H1 (cell line): ENCODE measurements around the gene CFAP61. TPM values are rescaled to one million over a fixed set of nuclear protein-coding genes. Genes with fewer than 3 reads are reported as not detected.

ENCODE experiments used
- CTCF ChIA-PET: fragments of 300-600 bp; sonication (Branson Sonifier 250); formaldehyde crosslinking; loops from one replicate; lab custom pipeline; 2021; ENCODE audit not compliant: partially characterized antibody; lab: Charles Lee
- POLR2A ChIA-PET: fragments of 300-600 bp; sonication (Branson Sonifier 250); formaldehyde crosslinking; loops from one replicate; lab custom pipeline; 2021; ENCODE audit warnings: inconsistent platforms; ENCODE audit not compliant: partially characterized antibody; lab: Charles Lee
- DNase-seq, 2 experiments: peaks; one replicate each; pipeline versions ENCODE4 v3.0.0 to v3.0.0-alpha.2; 2010 to 2022; ENCODE audit warnings: low spot score in 2 of 2, low read depth in 1 of 2, mixed read lengths in 1 of 2
- FAIRE-seq: peaks from 2 replicates; lab custom pipeline; 2011; peaks lifted over from hg19 to GRCh38; lab: Jason Lieb, UNC
- H2AFZ ChIP-seq: 2 replicates; pipeline ENCODE4 v1.8.1; 2012; ENCODE audit warnings: low read length, inconsistent platforms
- H2AK5ac ChIP-seq: 2 replicates; pipeline ENCODE4 v1.6.1; 2013; ENCODE audit warnings: low read depth, low read length
- H2BK120ac ChIP-seq: replicated peaks from 2 replicates; pipeline ENCODE3; 2013; ENCODE audit warnings: low read depth, low read length, inconsistent platforms
- H2BK12ac ChIP-seq: 2 replicates; pipeline ENCODE4 v1.6.1; 2013; ENCODE audit warnings: low read depth, low read length
- H2BK15ac ChIP-seq: 2 replicates; pipeline ENCODE4 v1.6.1; 2013; ENCODE audit warnings: low read length
- H2BK20ac ChIP-seq: 2 replicates; pipeline ENCODE4 v1.6.1; 2013; ENCODE audit warnings: low read length
- H2BK5ac ChIP-seq: 2 replicates; pipeline ENCODE4 v1.6.1; 2013; ENCODE audit warnings: low read depth, low read length
- H3K14ac ChIP-seq: 2 replicates; pipeline ENCODE4 v1.6.1; 2013; ENCODE audit warnings: inconsistent platforms; ENCODE audit not compliant: insufficient read length
- H3K18ac ChIP-seq: 2 replicates; pipeline ENCODE4 v1.6.1; 2013; ENCODE audit warnings: low read length; ENCODE audit errors: extremely low read depth
- H3K23ac ChIP-seq: 2 replicates; pipeline ENCODE4 v1.6.1; 2013; ENCODE audit warnings: inconsistent platforms; ENCODE audit not compliant: insufficient read length
- H3K23me2 ChIP-seq: 2 replicates; pipeline ENCODE4 v1.6.1; 2013; ENCODE audit warnings: low read depth, low read length
- H3K27ac ChIP-seq: 2 replicates; pipeline ENCODE4 v1.6.1; 2011; ENCODE audit warnings: low read depth, low read length, inconsistent platforms
- H3K27me3 ChIP-seq, 4 experiments: replicated peaks in 1 of 4; 1 replicate in 1 of 4; 2 replicates in 3 of 4; pipeline versions ENCODE4 v1.6.1 to v1.8.1; 2011 to 2013; ENCODE audit warnings: low read length in 3 of 4, mild to moderate bottlenecking in 3 of 4, inconsistent platforms in 2 of 4, mixed read lengths in 2 of 4, moderate library complexity in 1 of 4; ENCODE audit not compliant: control insufficient read depth in 3 of 4, insufficient read depth in 3 of 4; ENCODE audit errors: extremely low read depth in 1 of 4
- H3K36me3 ChIP-seq, 4 experiments: 2 replicates each; pipeline versions ENCODE4 v1.6.1 to v1.8.1; 2011 to 2013; ENCODE audit warnings: mild to moderate bottlenecking in 4 of 4, low read length in 3 of 4, moderate library complexity in 2 of 4, control low read depth in 1 of 4, inconsistent platforms in 1 of 4; ENCODE audit not compliant: insufficient read depth in 4 of 4, control insufficient read depth in 2 of 4
- H3K4ac ChIP-seq: replicated peaks from 2 replicates; pipeline ENCODE3; 2013; ENCODE audit warnings: low read length, low read depth, mixed read lengths, inconsistent platforms; ENCODE audit not compliant: insufficient read length
- H3K4me1 ChIP-seq, 4 experiments: replicated peaks in 1 of 4; 1 replicate in 1 of 4; 2 replicates in 3 of 4; pipeline versions ENCODE4 v1.6.1 to v1.8.1; 2011 to 2013; ENCODE audit warnings: low read length in 3 of 4, inconsistent platforms in 2 of 4, mixed read lengths in 1 of 4; ENCODE audit not compliant: insufficient read depth in 4 of 4, control insufficient read depth in 3 of 4
- H3K4me2 ChIP-seq, 2 experiments: 2 replicates each; pipeline versions ENCODE4 v1.6.1 to v1.8.1; 2011 to 2013; ENCODE audit warnings: low read depth in 2 of 2, low read length in 2 of 2, control low read depth in 1 of 2, inconsistent platforms in 1 of 2, mild to moderate bottlenecking in 1 of 2; ENCODE audit not compliant: insufficient read depth in 1 of 2
- H3K4me3 ChIP-seq, 4 experiments: fragments of 200-600, 300-600 bp in 1 of 4; sonication (generic), shearing (Covaris generic), sonication (Bioruptor Twin) in 1 of 4; 2 replicates each; pipeline versions ENCODE4 v1.5.1 to v1.8.1; 2011 to 2016; ENCODE audit warnings: low read length in 4 of 4, low read depth in 3 of 4, control low read depth in 2 of 4, inconsistent platforms in 2 of 4, mild to moderate bottlenecking in 2 of 4, mixed read lengths in 1 of 4, moderate library complexity in 1 of 4; ENCODE audit not compliant: insufficient read depth in 2 of 4; ENCODE audit errors: extremely low read depth in 1 of 4
- H3K56ac ChIP-seq: replicated peaks from 2 replicates; pipeline ENCODE3; 2013; ENCODE audit warnings: low read depth, mild to moderate bottlenecking, mixed read lengths, low read length, inconsistent platforms; ENCODE audit not compliant: insufficient read length
- H3K79me1 ChIP-seq: 2 replicates; pipeline ENCODE4 v1.6.1; 2013; ENCODE audit warnings: low read depth, low read length, control low read depth
- H3K79me2 ChIP-seq, 2 experiments: 2 replicates each; pipeline versions ENCODE4 v1.6.1 to v1.8.1; 2012 to 2013; ENCODE audit warnings: low read length in 2 of 2, mild to moderate bottlenecking in 2 of 2, inconsistent platforms in 1 of 2; ENCODE audit not compliant: insufficient read depth in 2 of 2, control insufficient read depth in 1 of 2
- H3K9ac ChIP-seq, 4 experiments: replicated peaks in 1 of 4; 1 replicate in 1 of 4; 2 replicates in 3 of 4; pipeline versions ENCODE4 v1.6.1 to v1.8.1; 2011 to 2013; ENCODE audit warnings: low read depth in 3 of 4, low read length in 3 of 4, control low read depth in 2 of 4, mild to moderate bottlenecking in 2 of 4, moderate library complexity in 2 of 4, inconsistent platforms in 1 of 4; ENCODE audit errors: extremely low read depth in 1 of 4
- H3K9me3 ChIP-seq, 2 experiments: 2 replicates each; pipeline versions ENCODE4 v1.6.1 to v1.8.1; 2012 to 2013; ENCODE audit warnings: mild to moderate bottlenecking in 2 of 2, moderate library complexity in 2 of 2, control low read depth in 1 of 2, inconsistent platforms in 1 of 2, low read depth in 1 of 2, low read length in 1 of 2, mixed read lengths in 1 of 2; ENCODE audit not compliant: insufficient read depth in 2 of 2
- H4K20me1 ChIP-seq, 2 experiments: replicated peaks in 1 of 2; 2 replicates each; pipeline versions ENCODE3 to v1.8.1; 2011 to 2013; ENCODE audit warnings: inconsistent platforms in 2 of 2, low read length in 2 of 2, mild to moderate bottlenecking in 1 of 2; ENCODE audit not compliant: insufficient read depth in 2 of 2, control insufficient read depth in 1 of 2
- H4K5ac ChIP-seq: 2 replicates; pipeline ENCODE4 v1.6.1; 2013; ENCODE audit warnings: low read length, low read depth, mixed read lengths, inconsistent platforms; ENCODE audit not compliant: insufficient read length
- H4K8ac ChIP-seq: 2 replicates; pipeline ENCODE4 v1.8.0; 2013; ENCODE audit warnings: mild to moderate bottlenecking, moderate library complexity, low read length, inconsistent platforms; ENCODE audit not compliant: insufficient read depth; ENCODE audit errors: extremely low read depth
- H4K91ac ChIP-seq: replicated peaks from 2 replicates; pipeline ENCODE3; 2013; ENCODE audit warnings: low read length, mixed read lengths, inconsistent platforms; ENCODE audit not compliant: insufficient read length
- BCL11A ChIP-seq, 2 experiments: IDR thresholded peaks; one replicate each; pipeline ENCODE4 v1.6.1; 2011; ENCODE audit warnings: low read depth in 2 of 2, low read length in 2 of 2, mild to moderate bottlenecking in 2 of 2
- BRCA1 ChIP-seq: IDR thresholded peaks from 2 replicates; pipeline ENCODE4 v1.6.1; 2012; ENCODE audit warnings: low read depth, low read length, improper control_type of control experiment
- CBX8 ChIP-seq: fragments of 300-800, 300-1000 bp; sonication (generic); IDR thresholded peaks from 2 replicates; pipeline ENCODE4 v1.7.1; 2016; ENCODE audit warnings: low read depth, low read length, borderline replicate concordance
- KDM1A ChIP-seq: fragments of 200-600, 300-600 bp; sonication (generic); IDR thresholded peaks from 2 replicates; pipeline ENCODE4 v1.7.1; 2016; ENCODE audit warnings: mild to moderate bottlenecking, low read length, borderline replicate concordance
- NANOG ChIP-seq: IDR thresholded peaks from 2 replicates; pipeline ENCODE4 v1.6.1; 2011; ENCODE audit warnings: low read length, low read depth, mild to moderate bottlenecking, inconsistent platforms; ENCODE audit not compliant: insufficient read depth, poor library complexity, severe bottlenecking
- SP1 ChIP-seq: IDR thresholded peaks from 2 replicates; pipeline ENCODE4 v1.6.1; 2011; ENCODE audit warnings: low read depth, low read length
- TCF12 ChIP-seq: IDR thresholded peaks from 2 replicates; pipeline ENCODE4 v1.6.1; 2011; ENCODE audit warnings: low read depth, mild to moderate bottlenecking, low read length
- WGBS, 2 experiments: shearing (Covaris generic) in 1 of 2; methylation state at CpG; one replicate each; pipeline versions ENCODE4 v1.1.6 to v1.1.7; 2013 to 2015; ENCODE audit warnings: low lambda C conversion rate in 2 of 2, mixed read lengths in 2 of 2, inconsistent platforms in 1 of 2, low coverage in 1 of 2, missing lambda C conversion rate in 1 of 2; ENCODE audit not compliant: insufficient replicate concordance in 2 of 2, insufficient coverage in 1 of 2, insufficient read length in 1 of 2; ENCODE audit errors: extremely low coverage in 1 of 2, missing lambda C conversion rate in 1 of 2; 5-methylcytosine and 5-hydroxymethylcytosine counted together
- polyA plus RNA-seq, 7 experiments: library from polyadenylated mRNA; depleted of rRNA in 3 of 7; stranded (reverse) in 5 of 7; unstranded in 2 of 7; fragments of >200 nt in 5 of 7; fragments of 200-250 nt in 2 of 7; gene quantifications; 1 replicate in 5 of 7; 2 replicates in 1 of 7; 4 replicates in 1 of 7; pipeline versions ENCODE4 v1.2.1 to v1.2.3, GENCODE V29; 2011 to 2013; ENCODE audit warnings: missing spikeins in 2 of 7, mixed read lengths in 2 of 7
- total RNA-seq: library from RNA; stranded (reverse); fragmentation: NEBNext Ultra II Directional; extraction: Animal tissue kit (Norgen Biotek cat#: 25700); gene quantifications from 2 replicates; pipeline ENCODE4 v1.2.1, GENCODE V29; 2021

CFAP61 gene
- total and polyA plus RNA-seq, 2 of the 8 experiments (the other 6 are each of a cell fraction or from before 2014, with no cell fraction given) = 0.29 to 0.61 TPM

GRCh38 chr20:20299904-20300303 is 247.6 kb downstream of the CFAP61 start:
- H3K18ac ChIP-seq = no peak overlapping the region
- H3K56ac ChIP-seq = no peak overlapping the region
- H4K5ac ChIP-seq = no peak overlapping the region
- no peak overlapping the region for H3K9ac ChIP-seq
- no peak overlapping the region for H2BK12ac ChIP-seq
- H2AK5ac ChIP-seq = no peak overlapping the region
- H4K91ac ChIP-seq = no peak overlapping the region
- H3K23me2 ChIP-seq = peaks cover 3% of the 10 kb centered on the region; the same call in 1 of the 2 replicates
- H2BK20ac ChIP-seq = no peak overlapping the region
- H4K8ac ChIP-seq = no peak overlapping the region
- no peaks in the 10 kb centered on the region for H4K20me1 ChIP-seq
- no peaks in the 10 kb centered on the region for H3K9me3 ChIP-seq
- WGBS, 2 experiments = 70% methylated on average over 7 of the region's 7 CpGs; no CpG with 5 or more reads in 1 of the 2 experiments
- no peak overlapping the region for H3K4me3 ChIP-seq
- H3K27me3 ChIP-seq = peaks cover 0 to 1% (median 0%) of the 10 kb centered on the region in 4 experiments; a peak in 1 of 7 replicates
- no peaks in the 10 kb centered on the region for H3K4me1 ChIP-seq
- FAIRE-seq (no peak), DNase-seq (no peak)
- no peaks in the 10 kb centered on the region for H3K79me2 ChIP-seq
- no peak overlapping the region for H3K23ac ChIP-seq
- H3K27ac ChIP-seq = no peak overlapping the region
- no peaks in the 10 kb centered on the region for H3K36me3 ChIP-seq
- H2BK15ac ChIP-seq = no peak overlapping the region
- no peak overlapping the region for H3K4ac ChIP-seq
- TF ChIP-seq SP1 (no peak), BCL11A (IDR thresholded peaks at IDR 0.05; ENCODE audit: low read depth in 2 of 2, low read length in 2 of 2) (no peak), BRCA1 (no peak), KDM1A (no peak), NANOG (no peak), TCF12 (no peak), CBX8 (no peak)
- TF ChIP-seq, all 59 proteins: peak for 0
- POLR2A ChIA-PET = no interaction called here
- Histone ChIP-seq H3K4me2 (no peak overlapping the region), H3K14ac (no peak overlapping the region), H2AFZ (no peak overlapping the region), H2BK5ac (no peak overlapping the region), H2BK120ac (no peak overlapping the region), H3K79me1 (no peaks in the 10 kb centered on the region)
- CTCF ChIA-PET = interaction anchor here (0.8 to 0.9 kb wide), 2 partner anchors 11 to 343 kb away, joined by 3 read pairs; no protein-coding TSS in a partner anchor
